HepG2 (cell line): Measurements from ENCODE around the gene PREP. TPM values are rescaled to one million over a fixed set of nuclear protein-coding genes. Genes with fewer than 3 reads are reported as not detected.

Experiments used
- ATAC-seq: fragments of 200-7000 bp; cut with Tn5 transposase; 3 replicates; pipeline ENCODE4 v1.9.1; 2020; ENCODE audit warnings: mild to moderate bottlenecking, moderate library complexity
- BruUV-seq: library from RNA; stranded (reverse); fragments of 400-500 nt; replicated peaks from 2 replicates; lab custom pipeline; 2021; lab: Mats Ljungman, UMichigan
- CTCF ChIA-PET: fragments of 300-600 bp; formaldehyde crosslinking; extraction: SDS; loops from one replicate; lab custom pipeline; 2021; ENCODE audit warnings: low total read pairs, inconsistent platforms, low intra/inter-chr PET ratio; lab: Yijun Ruan, JAX
- POLR2A ChIA-PET: fragments of 350-600 bp; sonication (Branson Sonifier 250); formaldehyde crosslinking; loops from one replicate; lab custom pipeline; 2020; ENCODE audit warnings: antibody characterized with exemption, inconsistent platforms; lab: Yijun Ruan, JAX
- DNase-seq: peaks from one replicate; pipeline ENCODE4 v3.0.0-alpha.2; 2015; ENCODE audit warnings: low spot score
- FAIRE-seq: peaks from 3 replicates; lab custom pipeline; 2011; peaks lifted over from hg19 to GRCh38; lab: Jason Lieb, UNC
- H2AFZ ChIP-seq: one replicate; pipeline ENCODE4 v1.6.1; 2011; ENCODE audit warnings: low read length, inconsistent platforms
- H3K27ac ChIP-seq: fragments of 300-600 bp; 3 replicates; pipeline ENCODE4 v1.8.0; 2011; ENCODE audit warnings: mixed run types, mild to moderate bottlenecking, mixed read lengths, low read length, inconsistent platforms; ENCODE audit not compliant: insufficient read depth; ENCODE audit errors: extremely low read length
- H3K27me3 ChIP-seq, 2 experiments: fragments of 200-600 bp in 1 of 2; 2 replicates in 1 of 2; 3 replicates in 1 of 2; pipeline versions ENCODE4 v1.6.0 to v1.8.0; 2011; ENCODE audit warnings: low read length in 2 of 2, mild to moderate bottlenecking in 2 of 2, moderate library complexity in 2 of 2, inconsistent platforms in 1 of 2; ENCODE audit not compliant: insufficient read depth in 2 of 2, control insufficient read depth in 1 of 2
- H3K36me3 ChIP-seq, 2 experiments: fragments of 200-600 bp in 1 of 2; replicated peaks in 1 of 2; 2 replicates in 1 of 2; 3 replicates in 1 of 2; pipeline versions ENCODE4 v1.5.1 to v1.8.0; 2011; ENCODE audit warnings: low read length in 2 of 2, inconsistent platforms in 1 of 2; ENCODE audit not compliant: insufficient read depth in 2 of 2, control insufficient read depth in 1 of 2
- H3K4me1 ChIP-seq: 2 replicates; pipeline ENCODE4 v1.5.1; 2012; ENCODE audit warnings: low read length, inconsistent platforms; ENCODE audit not compliant: insufficient read depth
- H3K4me2 ChIP-seq: 2 replicates; pipeline ENCODE4 v1.6.0; 2011; ENCODE audit warnings: low read depth, low read length, inconsistent platforms
- H3K4me3 ChIP-seq, 3 experiments: fragments of 200-600 bp in 1 of 3; sonication (generic), shearing (Covaris generic) in 1 of 3; replicated peaks in 1 of 3; 2 replicates each; pipeline ENCODE4 v1.5.1; 2011 to 2016; ENCODE audit warnings: low read length in 3 of 3, inconsistent platforms in 2 of 3, low read depth in 2 of 3, mild to moderate bottlenecking in 2 of 3, control low read depth in 1 of 3, mixed read lengths in 1 of 3; ENCODE audit not compliant: insufficient read depth in 1 of 3
- H3K79me2 ChIP-seq: one replicate; pipeline ENCODE4 v1.6.1; 2011; ENCODE audit warnings: low read length, inconsistent platforms; ENCODE audit not compliant: insufficient read depth
- H3K9ac ChIP-seq: 2 replicates; pipeline ENCODE4 v1.6.0; 2011; ENCODE audit warnings: mild to moderate bottlenecking, low read depth, low read length, inconsistent platforms; ENCODE audit not compliant: insufficient read depth
- H3K9me3 ChIP-seq: 2 replicates; pipeline ENCODE4 v1.5.1; 2012; ENCODE audit warnings: mild to moderate bottlenecking, low read length
- H4K20me1 ChIP-seq: 2 replicates; pipeline ENCODE4 v1.6.0; 2011; ENCODE audit warnings: inconsistent platforms, mild to moderate bottlenecking, low read length, moderate library complexity; ENCODE audit not compliant: insufficient read depth
- CBFB ChIP-seq: sonication (generic); formaldehyde crosslinking; IDR thresholded peaks from 2 replicates; pipeline ENCODE4 v1.4.0; 2020; ENCODE audit warnings: missing genetic modification reagents
- CSRNP2 ChIP-seq: sonication (generic); formaldehyde crosslinking; conservative IDR thresholded peaks from 2 replicates; pipeline ENCODE4 v1.8.0; 2022; ENCODE audit warnings: low read depth, missing genetic modification reagents
- HBP1 ChIP-seq: IDR thresholded peaks from 2 replicates; pipeline ENCODE4 v1.6.1; 2016; ENCODE audit warnings: low read depth, control low read depth
- KDM6A ChIP-seq: IDR thresholded peaks from 2 replicates; pipeline ENCODE4 v1.6.1; 2016; ENCODE audit warnings: low read depth
- NR0B2 ChIP-seq: sonication (generic); formaldehyde crosslinking; IDR thresholded peaks from 2 replicates; pipeline ENCODE4 v1.4.0; 2020; ENCODE audit warnings: mild to moderate bottlenecking, missing genetic modification reagents
- PAXIP1 ChIP-seq: sonication (generic); formaldehyde crosslinking; conservative IDR thresholded peaks from 2 replicates; pipeline ENCODE4 v1.4.0; 2020; ENCODE audit warnings: mild to moderate bottlenecking, missing genetic modification reagents, moderate library complexity
- SOX13 ChIP-seq, 3 experiments: fragments of 450-650 bp in 1 of 3; sonication (generic) in 1 of 3; formaldehyde crosslinking in 1 of 3; IDR thresholded peaks in 2 of 3; conservative IDR thresholded peaks in 1 of 3; 2 replicates each; pipeline versions ENCODE4 v1.5.0 to v1.6.1; 2016 to 2020; ENCODE audit warnings: antibody characterized with exemption in 1 of 3, mild to moderate bottlenecking in 1 of 3, missing compliant biosample characterization in 1 of 3, missing genetic modification reagents in 1 of 3, moderate library complexity in 1 of 3
- TBP ChIP-seq: sonication (generic); formaldehyde crosslinking; IDR thresholded peaks from 2 replicates; pipeline ENCODE4 v1.5.0; 2020; ENCODE audit warnings: missing genetic modification reagents
- ZNF10 ChIP-seq: sonication (generic); formaldehyde crosslinking; IDR thresholded peaks from 2 replicates; pipeline ENCODE4 v1.4.0; 2020; ENCODE audit warnings: mild to moderate bottlenecking, low read depth, missing genetic modification reagents, borderline replicate concordance
- ZNF292 ChIP-seq: sonication (generic); formaldehyde crosslinking; IDR thresholded peaks from 2 replicates; pipeline ENCODE4 v1.8.1; 2022; ENCODE audit warnings: mild to moderate bottlenecking, low read depth, missing genetic modification reagents, borderline replicate concordance
- ZNF558 ChIP-seq: sonication (generic); formaldehyde crosslinking; IDR thresholded peaks from 2 replicates; pipeline ENCODE4 v1.9.0; 2022; ENCODE audit warnings: mild to moderate bottlenecking, missing genetic modification reagents, borderline replicate concordance
- ZNF672 ChIP-seq: sonication (generic); formaldehyde crosslinking; IDR thresholded peaks from 2 replicates; pipeline ENCODE4 v1.8.1; 2022; ENCODE audit warnings: missing genetic modification reagents
- ZNF678 ChIP-seq: sonication (generic); formaldehyde crosslinking; IDR thresholded peaks from 2 replicates; pipeline ENCODE4 v1.4.0; 2020; ENCODE audit warnings: mild to moderate bottlenecking, missing genetic modification reagents
- ZNF703 ChIP-seq: sonication (generic); formaldehyde crosslinking; IDR thresholded peaks from 2 replicates; pipeline ENCODE4 v1.5.1; 2020; ENCODE audit warnings: missing genetic modification reagents, mild to moderate bottlenecking, moderate library complexity, borderline replicate concordance
- ZNF788 ChIP-seq: sonication (generic); formaldehyde crosslinking; IDR thresholded peaks from 2 replicates; pipeline ENCODE4 v1.5.0; 2020; ENCODE audit warnings: mild to moderate bottlenecking, missing genetic modification reagents, borderline replicate concordance
- ZNF883 ChIP-seq: sonication (generic); formaldehyde crosslinking; IDR thresholded peaks from 2 replicates; pipeline ENCODE4 v1.5.1; 2020; ENCODE audit warnings: mild to moderate bottlenecking, missing genetic modification reagents; ENCODE audit errors: not compliant biosample characterization
- WGBS: methylation state at CpG from one replicate; pipeline ENCODE4 v1.1.6; 2017; ENCODE audit warnings: low lambda C conversion rate; 5-methylcytosine and 5-hydroxymethylcytosine counted together
- in situ Hi-C: cut with HindIII; loops from 2 replicates; pipeline ENCODE4 v1.10.0; 2017; ENCODE audit warnings: low pct_unique_long_range_greater_than_20kb; ENCODE audit not compliant: extremely low pct_ligation_motif_present
- intact Hi-C: fragments of 100-400 bp; cut with micrococcal nuclease; formaldehyde crosslinking; loops from one replicate; pipeline ENCODE4 v1.10.0; 2022; ENCODE audit not compliant: unreplicated experiment
- polyA plus RNA-seq, 8 experiments: library from polyadenylated mRNA; depleted of rRNA in 3 of 8; stranded (reverse) in 7 of 8; unstranded in 1 of 8; fragments of >200 nt; fragmentation: Illumina TruSeq in 4 of 8; extraction: Trizol in 4 of 8; gene quantifications; 2 replicates each; pipeline versions ENCODE4 v1.2.1 to v1.2.3, GENCODE V29; 2011 to 2016; ENCODE audit warnings: low read depth in 4 of 8, missing spikeins in 1 of 8, mixed read lengths in 1 of 8; ENCODE audit not compliant: insufficient read depth in 1 of 8
- total RNA-seq, 5 experiments: library from RNA; depleted of rRNA; stranded (reverse); fragments of >200 nt; fragmentation: Illumina TruSeq; extraction: Trizol; gene quantifications; 2 replicates each; pipeline ENCODE4 v1.2.3, GENCODE V29; 2016; ENCODE audit warnings: low read depth in 1 of 5

Gene PREP
- total and polyA plus RNA-seq, 2 of the 13 experiments (the other 11 are each of a cell fraction or from before 2014, with no cell fraction given), result 12.6 to 15.9 TPM

GRCh38 chr6:105308840-105309239 is 94.0 kb downstream of the PREP start:
- in situ Hi-C loops (no loop called here), intact Hi-C loops (no loop called here)
- DNase-seq (no peak), ATAC-seq (no peak), FAIRE-seq (no peak)
- Histone ChIP-seq H3K79me2 (no peaks in the 10 kb centered on the region), H3K4me3 (no peak overlapping the region), H2AFZ (no peak overlapping the region), H4K20me1 (no peaks in the 10 kb centered on the region), H3K9ac (no peak overlapping the region), H3K36me3 (peaks cover 9 to 17% of the 10 kb centered on the region in 2 experiments; a peak in 3 of 5 replicates), H3K9me3 (no peaks in the 10 kb centered on the region), H3K4me1 (no peaks in the 10 kb centered on the region), H3K4me2 (no peak overlapping the region), H3K27me3 (no peaks in the 10 kb centered on the region; a peak in 1 of 5 replicates), H3K27ac (no peak overlapping the region)
- 94% methylated on average over 5 of the region's 5 CpGs for WGBS
- POLR2A ChIA-PET, result no interaction called here
- CTCF ChIA-PET, result no interaction called here
- no TSS peak for BruUV-seq
- TF ChIP-seq PAXIP1 (CRISPR knock-in tag) (no peak), ZNF788 (CRISPR knock-in tag) (no peak), ZNF883 (CRISPR knock-in tag) (no peak), ZNF10 (CRISPR knock-in tag) (no peak), ZNF672 (CRISPR knock-in tag) (no peak), TBP (CRISPR knock-in tag) (no peak), SOX13 (IDR thresholded peaks at IDR 0.05) (no peak), SOX13 (CRISPR knock-in tag; conservative IDR thresholded peaks at IDR 0.05 in 1 of 2, IDR thresholded peaks at IDR 0.05 in 1 of 2) (no peak), HBP1 (no peak), KDM6A (no peak), NR0B2 (CRISPR knock-in tag) (no peak), CSRNP2 (CRISPR knock-in tag) (no peak), ZNF703 (no peak), ZNF678 (no peak), ZNF558 (CRISPR knock-in tag) (no peak), ZNF292 (CRISPR knock-in tag) (no peak), CBFB (CRISPR knock-in tag) (no peak)
